RWPE2 (cell line): ENCODE measurements around the gene RNF224.

Experiments used
- ATAC-seq: fragments of 200-7000 bp; cut with Tn5 transposase; 3 replicates; pipeline ENCODE4 v1.9.1; 2021; ENCODE audit warnings: low read depth
- DNase-seq: peaks from one replicate; pipeline ENCODE4 v3.0.0-alpha.2; 2020; ENCODE audit warnings: low spot score
- H3K27ac ChIP-seq: fragments of 450-650 bp; 2 replicates; pipeline ENCODE4 v1.5.1; 2017; ENCODE audit warnings: mild to moderate bottlenecking; ENCODE audit not compliant: poor library complexity, severe bottlenecking
- H3K27me3 ChIP-seq: fragments of 250-450 bp; sonication (Bioruptor Pico); 2 replicates; pipeline ENCODE4 v1.5.1; 2021; ENCODE audit warnings: mild to moderate bottlenecking, moderate library complexity; ENCODE audit not compliant: insufficient read depth, poor library complexity, severe bottlenecking
- H3K36me3 ChIP-seq: fragments of 250-450 bp; sonication (Bioruptor Pico); 2 replicates; pipeline ENCODE4 v1.5.1; 2020; ENCODE audit warnings: low read depth, mild to moderate bottlenecking, moderate library complexity
- H3K4me1 ChIP-seq: fragments of 250-450 bp; sonication (Bioruptor Pico); 2 replicates; pipeline ENCODE4 v1.5.1; 2021; ENCODE audit warnings: mild to moderate bottlenecking, moderate library complexity; ENCODE audit not compliant: insufficient read depth, poor library complexity, severe bottlenecking
- H3K4me3 ChIP-seq: fragments of 250-450 bp; sonication (Bioruptor Pico); 2 replicates; pipeline ENCODE4 v1.5.1; 2021; ENCODE audit warnings: mild to moderate bottlenecking, moderate library complexity; ENCODE audit not compliant: severe bottlenecking
- H3K9me3 ChIP-seq: fragments of 250-450 bp; sonication (Bioruptor Pico); 2 replicates; pipeline ENCODE4 v1.5.1; 2021; ENCODE audit warnings: mild to moderate bottlenecking, moderate library complexity; ENCODE audit not compliant: severe bottlenecking
- TF ChIP-seq, protein P1 (sequence below): fragments of 450-650 bp; IDR thresholded peaks from one replicate; pipeline ENCODE4 v1.5.1; 2017; ENCODE audit warnings: mild to moderate bottlenecking, moderate library complexity; ENCODE audit not compliant: poor library complexity, severe bottlenecking

Gene RNF224

DNA sequence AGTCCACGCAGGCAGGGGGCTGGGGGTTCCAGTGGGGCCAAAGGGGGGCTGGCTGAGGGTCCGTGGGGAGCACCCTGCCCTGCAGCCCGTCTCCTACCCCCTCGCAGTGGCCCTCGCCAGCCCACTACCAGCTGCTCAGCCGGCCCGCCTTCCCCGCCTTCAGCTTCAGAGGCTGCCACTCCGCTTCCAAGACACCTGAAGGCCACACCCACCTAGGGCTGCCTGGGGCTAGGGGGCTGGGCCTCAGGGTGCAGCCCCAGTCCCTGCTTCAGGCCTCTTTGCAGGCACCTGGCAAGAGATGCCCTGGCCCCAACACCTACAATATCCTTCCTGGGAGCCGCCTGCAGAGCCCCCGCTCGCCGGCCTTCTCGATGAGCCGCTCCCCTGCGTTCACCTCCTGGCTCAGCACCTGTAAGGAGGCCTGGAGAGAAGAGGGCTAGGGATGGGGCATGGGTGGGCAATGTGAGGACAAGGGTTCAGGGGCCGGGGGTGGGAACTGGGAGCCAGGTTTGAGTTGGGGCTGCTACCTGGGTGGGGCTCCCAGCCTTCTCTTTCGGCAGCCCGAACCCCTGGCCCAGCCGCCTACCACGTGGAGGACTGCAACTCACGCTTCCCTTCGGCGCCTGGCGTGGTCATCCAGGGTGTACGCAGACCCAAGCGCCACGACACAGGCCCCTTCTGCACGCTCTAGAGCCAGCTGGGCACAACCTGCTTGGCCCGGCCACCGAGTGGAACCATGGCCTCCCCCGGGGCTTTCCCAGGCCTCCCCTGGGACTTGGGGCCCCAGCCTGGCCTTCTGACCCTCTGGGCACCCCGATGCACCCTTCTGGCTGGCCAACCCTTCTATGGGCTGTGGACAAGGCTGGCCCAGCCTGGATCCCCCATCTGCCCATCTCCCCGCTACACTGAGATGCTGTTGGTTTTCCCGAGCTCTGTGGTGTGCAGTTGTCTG, 25.5 kb downstream of the RNF224 start:
- no peak for DNase-seq
- no peaks in the 10 kb centered on the region for H3K9me3 ChIP-seq
- peak; percentile 18; the same call in 1 of the 3 replicates for ATAC-seq
- no peak overlapping the region for H3K4me3 ChIP-seq
- TF ChIP-seq, protein P1, sequence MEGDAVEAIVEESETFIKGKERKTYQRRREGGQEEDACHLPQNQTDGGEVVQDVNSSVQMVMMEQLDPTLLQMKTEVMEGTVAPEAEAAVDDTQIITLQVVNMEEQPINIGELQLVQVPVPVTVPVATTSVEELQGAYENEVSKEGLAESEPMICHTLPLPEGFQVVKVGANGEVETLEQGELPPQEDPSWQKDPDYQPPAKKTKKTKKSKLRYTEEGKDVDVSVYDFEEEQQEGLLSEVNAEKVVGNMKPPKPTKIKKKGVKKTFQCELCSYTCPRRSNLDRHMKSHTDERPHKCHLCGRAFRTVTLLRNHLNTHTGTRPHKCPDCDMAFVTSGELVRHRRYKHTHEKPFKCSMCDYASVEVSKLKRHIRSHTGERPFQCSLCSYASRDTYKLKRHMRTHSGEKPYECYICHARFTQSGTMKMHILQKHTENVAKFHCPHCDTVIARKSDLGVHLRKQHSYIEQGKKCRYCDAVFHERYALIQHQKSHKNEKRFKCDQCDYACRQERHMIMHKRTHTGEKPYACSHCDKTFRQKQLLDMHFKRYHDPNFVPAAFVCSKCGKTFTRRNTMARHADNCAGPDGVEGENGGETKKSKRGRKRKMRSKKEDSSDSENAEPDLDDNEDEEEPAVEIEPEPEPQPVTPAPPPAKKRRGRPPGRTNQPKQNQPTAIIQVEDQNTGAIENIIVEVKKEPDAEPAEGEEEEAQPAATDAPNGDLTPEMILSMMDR = no peak
- H3K4me1 ChIP-seq = peaks cover 7% of the 10 kb centered on the region
- H3K36me3 ChIP-seq = peaks cover 15% of the 10 kb centered on the region
- no peaks in the 10 kb centered on the region for H3K27me3 ChIP-seq
- no peak overlapping the region for H3K27ac ChIP-seq

DNA sequence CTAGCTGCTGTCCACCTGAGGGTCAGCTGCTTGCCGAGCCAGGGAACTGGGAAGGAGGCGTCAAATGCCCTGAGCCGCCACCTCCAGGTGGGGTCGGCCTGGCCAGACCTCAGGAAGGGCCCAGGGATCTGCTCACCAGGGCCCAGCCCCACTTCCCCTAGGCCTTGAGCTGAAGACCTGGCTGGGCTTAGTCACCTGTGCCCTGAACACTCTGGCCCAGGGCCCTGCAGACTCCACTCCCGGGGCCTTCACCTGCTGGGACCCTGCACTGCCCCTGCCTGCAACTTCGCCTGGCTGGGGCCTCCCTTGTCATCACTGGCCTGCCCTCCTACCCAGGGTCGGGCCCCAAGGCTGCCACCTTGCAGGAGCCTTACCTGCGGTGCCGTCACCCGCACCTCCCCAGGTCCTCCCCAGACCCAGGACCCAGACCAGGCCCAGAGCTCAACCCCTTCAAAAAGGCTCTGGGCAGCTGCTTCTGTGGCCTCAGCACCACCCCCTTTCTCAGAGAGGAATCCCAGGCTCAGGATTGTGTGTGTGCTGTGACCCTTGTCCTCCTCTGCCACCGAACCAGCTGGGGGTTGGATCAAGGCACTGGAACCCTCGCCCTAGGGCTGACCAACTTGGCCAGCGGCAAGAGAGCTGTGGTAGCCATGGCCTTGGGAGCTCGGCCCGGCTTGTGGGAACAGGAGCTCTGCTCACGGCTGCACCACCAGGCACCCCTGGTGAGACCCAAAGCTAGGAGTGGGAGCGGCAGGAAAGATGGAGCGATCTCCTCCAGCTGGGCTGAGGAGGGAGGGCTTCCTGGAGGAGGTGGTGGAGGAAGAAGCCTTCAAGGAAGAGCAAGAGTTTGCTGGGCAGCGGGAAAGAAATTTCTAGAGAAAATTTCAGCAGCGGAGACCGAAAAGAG, 26.7 kb downstream of the RNF224 start:
- DNase-seq = no peak
- peak overlapping the region; percentile 68 for H3K27ac ChIP-seq
- 0 out of 3 replicates have a peak, but pooled peaks have one; percentile 8 for ATAC-seq

DNA sequence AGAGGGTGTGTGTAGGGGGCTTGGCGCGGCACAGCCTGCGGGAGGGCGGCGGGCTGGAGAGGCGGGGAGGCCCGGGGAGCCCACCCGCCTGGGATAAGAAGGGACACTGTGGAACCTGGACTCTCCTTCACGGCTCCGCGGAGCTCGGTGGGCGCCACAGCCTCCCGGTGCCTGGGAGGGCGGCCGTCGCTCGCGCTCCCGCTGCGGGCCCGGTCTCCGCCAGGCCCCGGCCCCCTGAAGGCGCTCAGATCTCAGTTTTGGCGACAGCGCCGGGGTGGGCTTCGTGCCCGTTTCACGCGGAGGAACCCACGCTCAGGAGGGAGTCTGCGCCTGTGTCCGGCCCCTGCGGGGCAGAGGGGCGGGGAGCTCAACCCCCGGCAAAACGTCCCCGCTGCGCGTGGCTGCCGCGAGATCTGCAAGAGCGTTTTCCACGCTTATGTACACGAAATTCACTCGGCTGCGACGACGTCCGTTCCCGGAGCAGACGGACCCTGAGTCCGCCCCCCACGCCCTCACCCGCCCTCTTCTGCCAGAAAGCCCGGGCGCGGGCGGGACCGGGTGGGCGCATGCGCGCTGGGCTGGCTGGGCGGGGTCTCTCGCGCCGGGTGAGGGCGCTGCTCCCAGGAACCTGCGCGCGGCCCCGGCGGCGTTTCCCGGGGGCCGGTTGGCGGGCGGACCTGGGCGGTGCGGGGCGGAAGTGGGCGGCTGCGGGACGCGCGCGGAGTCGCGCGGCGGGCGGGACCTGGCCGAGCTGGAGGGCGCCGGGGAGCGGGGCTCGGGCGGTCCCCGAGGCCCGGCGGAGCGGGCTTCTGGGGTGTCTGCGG, 27.5 kb downstream of the RNF224 start, which contains the start of gene NELFB:
Gene NELFB, plus strand, starts transcription at position 704 of the 824 bp plus-strand sequence.
- no peak for DNase-seq
- ATAC-seq = peak; percentile 73
- peaks cover 7% of the 10 kb centered on the region for H3K4me1 ChIP-seq
- H3K36me3 ChIP-seq = peaks cover 31% of the 10 kb centered on the region
- peak within 1 kb of the TSS; percentile 99 for H3K4me3 ChIP-seq
- TF ChIP-seq, protein P1 = no peak
- H3K27ac ChIP-seq = peak within 1 kb of the TSS; percentile 68
- no peaks in the 10 kb centered on the region for H3K27me3 ChIP-seq
- no peaks in the 10 kb centered on the region for H3K9me3 ChIP-seq

More for the DNA sequence above, 26.7 kb downstream of the RNF224 start:
- Histone ChIP-seq H3K27me3 (no peaks in the 10 kb centered on the region), H3K36me3 (peaks cover 27% of the 10 kb centered on the region), H3K4me3 (peak overlapping the region; percentile 99), H3K9me3 (no peaks in the 10 kb centered on the region), H3K4me1 (peaks cover 7% of the 10 kb centered on the region)
- TF ChIP-seq, protein P1 = no peak

DNA sequence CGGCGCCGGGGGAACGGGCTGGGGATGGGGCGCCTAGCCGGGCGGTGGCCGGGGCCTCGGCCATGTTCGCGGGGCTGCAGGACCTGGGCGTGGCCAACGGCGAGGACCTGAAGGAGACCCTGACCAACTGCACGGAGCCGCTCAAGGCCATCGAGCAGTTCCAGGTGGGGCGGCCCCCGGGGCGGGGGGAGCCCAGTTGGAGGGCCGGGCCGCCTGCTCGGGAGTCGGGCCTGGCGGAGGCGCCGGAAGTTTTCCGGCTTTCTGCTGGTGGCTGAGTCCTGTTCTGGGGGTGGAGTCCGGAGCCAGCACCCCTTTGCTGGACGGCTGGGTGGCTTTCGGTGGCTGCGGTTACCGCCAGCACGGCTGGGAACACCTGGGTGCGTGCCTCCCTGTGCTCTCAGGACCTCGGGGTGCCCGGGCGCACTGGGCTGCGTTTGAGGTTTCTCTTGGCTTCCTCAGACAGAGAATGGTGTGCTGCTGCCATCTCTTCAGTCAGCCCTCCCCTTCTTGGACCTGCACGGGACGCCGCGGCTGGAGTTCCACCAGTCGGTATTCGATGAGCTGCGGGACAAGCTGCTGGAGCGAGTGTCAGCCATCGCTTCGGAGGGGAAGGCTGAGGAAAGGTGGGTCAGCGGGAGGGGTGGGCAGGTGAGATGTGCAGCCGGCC, 28.3 kb downstream of the RNF224 start:
- Histone ChIP-seq H3K9me3 (no peaks in the 10 kb centered on the region), H3K36me3 (peaks cover 31% of the 10 kb centered on the region), H3K4me3 (peak overlapping the region; percentile 99), H3K27me3 (no peaks in the 10 kb centered on the region), H3K4me1 (peaks cover 7% of the 10 kb centered on the region), H3K27ac (peak overlapping the region; percentile 68)
- TF ChIP-seq, protein P1 = no peak
- DNase-seq = no peak
- ATAC-seq = peak; percentile 7
